Left lung (tissue), 10 donors: ENCODE data around the gene STAU1. TPM values are rescaled to one million over a fixed set of nuclear protein-coding genes. Genes with fewer than 3 reads are reported as not detected.
A peak's percentile ranks its signal among the peaks of the same experiment; 100 is the strongest.
"Not testable (repeated sequence)": the region's sequence is repeated elsewhere in the genome, so short reads cannot be mapped to it uniquely, and the experiment has no call there.

Experiments used
- ATAC-seq: fragments of 200-7000 bp; cut with Tn5 transposase; one replicate; pipeline ENCODE4 v1.9.1; 2020; ENCODE audit warnings: moderate library complexity
- DNase-seq, 4 donors: peaks; one replicate each; pipeline ENCODE4 v3.0.0-alpha.2; 2013 to 2020
- H3K27ac ChIP-seq, 2 donors: fragments of 200-600 bp; sonication (generic) in 1 of 2; one replicate each; pipeline versions ENCODE4 v1.5.0 to v1.8.0; 2020 to 2021
- H3K27me3 ChIP-seq, 2 donors: fragments of 200-600 bp; sonication (generic) in 1 of 2; one replicate each; pipeline versions ENCODE4 v1.5.0 to v1.8.0; 2020 to 2021
- H3K36me3 ChIP-seq, 2 donors: fragments of 200-600 bp; sonication (generic) in 1 of 2; one replicate each; pipeline versions ENCODE4 v1.5.0 to v1.8.0; 2020 to 2021
- H3K4me1 ChIP-seq, 2 donors: fragments of 200-600 bp; one replicate each; pipeline ENCODE4 v1.8.0; 2021
- H3K4me3 ChIP-seq, 2 donors: fragments of 200-600 bp; sonication (generic) in 1 of 2; one replicate each; pipeline versions ENCODE4 v1.5.0 to v1.8.0; 2020 to 2021; ENCODE audit warnings: mild to moderate bottlenecking in 1 of 2
- H3K9me3 ChIP-seq, 2 donors: fragments of 200-600 bp; sonication (generic) in 1 of 2; one replicate each; pipeline versions ENCODE4 v1.5.0 to v1.8.0; 2020 to 2021
- CTCF ChIP-seq, 2 donors: fragments of 200-600 bp; sonication (generic) in 1 of 2; IDR thresholded peaks; one replicate each; pipeline versions ENCODE4 v1.5.0 to v1.8.0; 2021; ENCODE audit warnings: antibody characterized with exemption in 2 of 2
- intact Hi-C, 2 donors: fragments of 100-400 bp; cut with DNase I; formaldehyde crosslinking; loops; one replicate each; pipeline versions ENCODE4 v1.11.2 to v1.14.2; 2022
- polyA plus RNA-seq, 6 donors: library from polyadenylated mRNA; unstranded; fragments of 120-200 nt; gene quantifications; one replicate each; pipeline ENCODE4 v1.2.1, GENCODE V29; 2013; ENCODE audit not compliant: insufficient read length in 6 of 6
- total RNA-seq, 2 donors: library from RNA; stranded (reverse); fragmentation: NEBNext Ultra II Directional; extraction: Animal tissue kit (Norgen Biotek cat#: 25700); gene quantifications; one replicate each; pipeline ENCODE4 v1.2.1, GENCODE V29; 2021
- donor health status: DM: no; HTN: yes; CAD: no.
- donor health status: DM: no; HTN: no; CAD: no.

STAU1 gene
- total and polyA plus RNA-seq, 8 donors, result 68.6 to 103 (median 98.5) TPM

- Histone ChIP-seq H3K27ac (no peak overlapping the region), H3K9me3 (no peaks in the 10 kb centered on the region), H3K27me3 (no peaks in the 10 kb centered on the region), H3K4me3 (no peak overlapping the region), H3K36me3 (peaks cover 0 to 14% of the 10 kb centered on the region in 2 donors), H3K4me1 (peaks cover 10 to 15% of the 10 kb centered on the region in 2 donors)
- no peak for TF ChIP-seq CTCF (IDR thresholded peaks at IDR 0.05)
- intact Hi-C loops, result no loop called here
- peak in 1 of 4 donors; percentile 37 for DNase-seq
- no peak for ATAC-seq
Observed at GRCh38 chr20:49171909-49172308, 16.2 kb downstream of the STAU1 start.

GRCh38 chr20:49170714-49171113, 17.4 kb downstream of the STAU1 start:
- Histone ChIP-seq H3K27ac (no peak overlapping the region), H3K4me3 (no peak overlapping the region), H3K4me1 (peaks cover 12 to 22% of the 10 kb centered on the region in 2 donors), H3K27me3 (no peaks in the 10 kb centered on the region), H3K36me3 (peaks cover 0 to 18% of the 10 kb centered on the region in 2 donors), H3K9me3 (no peaks in the 10 kb centered on the region)
- intact Hi-C loops, result no loop called here
- no peak for ATAC-seq
- DNase-seq, result no peak
- no peak for TF ChIP-seq CTCF (IDR thresholded peaks at IDR 0.05)

DNA sequence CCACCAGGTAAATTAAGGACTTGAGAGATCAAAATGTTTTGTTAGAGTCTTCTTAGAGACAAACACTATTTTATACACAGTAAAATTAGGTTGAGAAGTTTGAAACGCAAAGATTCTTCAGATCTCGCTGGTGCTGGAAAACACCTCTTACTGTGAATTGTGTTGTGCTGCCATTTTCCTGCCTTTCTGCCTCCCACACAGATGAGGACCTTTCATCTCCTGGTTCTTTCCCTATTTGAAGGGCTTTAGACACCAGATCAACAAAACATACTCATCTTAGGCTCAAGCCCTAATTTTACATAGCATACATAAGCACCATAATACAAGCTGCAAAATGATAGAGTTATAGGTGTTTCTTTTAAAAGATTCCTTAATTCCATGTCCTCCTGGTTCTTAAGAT, 18.6 kb downstream of the STAU1 start:
- Histone ChIP-seq H3K4me1 (peaks cover 12 to 22% of the 10 kb centered on the region in 2 donors), H3K36me3 (peaks cover 0 to 28% of the 10 kb centered on the region in 2 donors), H3K4me3 (no peak overlapping the region), H3K9me3 (no peaks in the 10 kb centered on the region), H3K27ac (no peak overlapping the region), H3K27me3 (no peaks in the 10 kb centered on the region)
- no peak for TF ChIP-seq CTCF (IDR thresholded peaks at IDR 0.05)
- DNase-seq (no peak), ATAC-seq (no peak)
- intact Hi-C loops, result no loop called here

GRCh38 chr20:49168864-49169263, 19.3 kb downstream of the STAU1 start:
- H3K4me3 ChIP-seq, intact Hi-C loops, DNase-seq, ATAC-seq, H3K27me3 ChIP-seq, H3K27ac ChIP-seq, H3K9me3 ChIP-seq: not testable (repeated sequence)
- H3K36me3 ChIP-seq, result peaks cover 0 to 29% of the 10 kb centered on the region in 2 donors
- H3K4me1 ChIP-seq, result peaks cover 12 to 22% of the 10 kb centered on the region in 2 donors

- no peak for DNase-seq
- TF ChIP-seq CTCF (IDR thresholded peaks at IDR 0.05), result no peak
- Histone ChIP-seq H3K36me3 (peaks cover 0 to 23% of the 10 kb centered on the region in 2 donors), H3K9me3 (no peaks in the 10 kb centered on the region), H3K4me3 (no peak overlapping the region), H3K4me1 (peaks cover 12 to 22% of the 10 kb centered on the region in 2 donors), H3K27me3 (no peaks in the 10 kb centered on the region), H3K27ac (peak overlapping the region; percentile 34 to 38)
- intact Hi-C loops, result no loop called here
- ATAC-seq, result peak; percentile 91
Observed at GRCh38 chr20:49167811-49168507, 20.2 kb downstream of the STAU1 start.
